Progenitor cell of endocrine pancreas (in vitro differentiated cells): ENCODE data around the gene DRC3. TPM values are rescaled to one million over a fixed set of nuclear protein-coding genes. Genes with fewer than 3 reads are reported as not detected.

Experiments used
- DNase-seq: peaks from one replicate; pipeline ENCODE4 v3.0.0; 2021; ENCODE audit warnings: low spot score; ENCODE audit not compliant: unreplicated experiment
- H3K27ac Mint-ChIP-seq: 2 replicates; pipeline ENCODE4 v1.8.0; 2021; ENCODE audit warnings: mild to moderate bottlenecking, moderate library complexity, mixed read lengths
- H3K27me3 Mint-ChIP-seq: 2 replicates; pipeline ENCODE4 v1.8.0; 2021; ENCODE audit warnings: mixed read lengths
- H3K36me3 Mint-ChIP-seq: 2 replicates; pipeline ENCODE4 v1.8.0; 2022; ENCODE audit warnings: mixed read lengths; ENCODE audit not compliant: insufficient read depth
- H3K4me1 Mint-ChIP-seq: 2 replicates; pipeline ENCODE4 v1.8.0; 2021; ENCODE audit warnings: low read depth, mixed read lengths
- H3K4me3 Mint-ChIP-seq: 2 replicates; pipeline ENCODE4 v1.8.0; 2021; ENCODE audit warnings: low read depth, mild to moderate bottlenecking, moderate library complexity, mixed read lengths
- H3K9me3 Mint-ChIP-seq: 2 replicates; pipeline ENCODE4 v1.8.0; 2021; ENCODE audit warnings: low read depth, mixed read lengths
- CTCF ChIP-seq: fragments of 200-600 bp; sonication (generic); IDR thresholded peaks from one replicate; pipeline ENCODE4 v1.5.0; 2021; ENCODE audit warnings: antibody characterized with exemption, mild to moderate bottlenecking; ENCODE audit not compliant: unreplicated experiment
- total RNA-seq: library from RNA; stranded (reverse); gene quantifications from 2 replicates; pipeline ENCODE4 v1.2.1, GENCODE V29; 2021

The DRC3 gene
- total RNA-seq, 1 donor from 2014 or later: 15.4 TPM

- Mint-ChIP-seq H3K4me1 (peaks cover under 1% of the 10 kb centered on the region), H3K36me3 (peaks cover 3% of the 10 kb centered on the region), H3K27me3 (no peaks in the 10 kb centered on the region), H3K27ac (no peak overlapping the region), H3K4me3 (no peak overlapping the region), H3K9me3 (no peaks in the 10 kb centered on the region)
- no peak for TF ChIP-seq CTCF
- DNase-seq: no peak
Measured at GRCh38 chr17:17978481-17979424, 6.1 kb downstream of the DRC3 start.

GRCh38 chr17:17979778-17980177, 7.1 kb downstream of the DRC3 start:
- peaks cover 3% of the 10 kb centered on the region for H3K36me3 Mint-ChIP-seq
- H3K9me3 Mint-ChIP-seq: no peaks in the 10 kb centered on the region
- no peak overlapping the region for H3K4me3 Mint-ChIP-seq
- no peak overlapping the region for H3K27ac Mint-ChIP-seq
- H3K27me3 Mint-ChIP-seq: no peaks in the 10 kb centered on the region
- TF ChIP-seq CTCF: no peak
- DNase-seq: no peak
- no peaks in the 10 kb centered on the region for H3K4me1 Mint-ChIP-seq

GRCh38 chr17:17981330-17981729, 8.7 kb downstream of the DRC3 start:
- H3K36me3 Mint-ChIP-seq: peaks cover 3% of the 10 kb centered on the region
- H3K9me3 Mint-ChIP-seq: no peaks in the 10 kb centered on the region
- no peak overlapping the region for H3K4me3 Mint-ChIP-seq
- no peak for DNase-seq
- H3K4me1 Mint-ChIP-seq: no peaks in the 10 kb centered on the region
- no peak for TF ChIP-seq CTCF
- H3K27ac Mint-ChIP-seq: no peak overlapping the region
- no peaks in the 10 kb centered on the region for H3K27me3 Mint-ChIP-seq

- no peaks in the 10 kb centered on the region for H3K27me3 Mint-ChIP-seq
- H3K27ac Mint-ChIP-seq: no peak overlapping the region
- no peak for DNase-seq
- H3K4me3 Mint-ChIP-seq: no peak overlapping the region
- H3K36me3 Mint-ChIP-seq: peaks cover 3% of the 10 kb centered on the region
- TF ChIP-seq CTCF: no peak
- H3K4me1 Mint-ChIP-seq: no peaks in the 10 kb centered on the region
- no peaks in the 10 kb centered on the region for H3K9me3 Mint-ChIP-seq
Measured at GRCh38 chr17:17982801-17983200, 10.1 kb downstream of the DRC3 start.

- DNase-seq: no peak
- no peak for TF ChIP-seq CTCF
- Mint-ChIP-seq H3K4me3 (no peak overlapping the region), H3K4me1 (no peaks in the 10 kb centered on the region), H3K27me3 (no peaks in the 10 kb centered on the region), H3K9me3 (no peaks in the 10 kb centered on the region), H3K27ac (no peak overlapping the region), H3K36me3 (peaks cover 3% of the 10 kb centered on the region)
Measured at GRCh38 chr17:17983376-17983775, 10.7 kb downstream of the DRC3 start.
